EH (cell line): ENCODE results near the gene DLG2.

Source experiments
- DNase-seq: peaks from one replicate; pipeline ENCODE4 v3.0.0-alpha.2; 2015; ENCODE audit warnings: low read depth

DLG2 gene

DNA sequence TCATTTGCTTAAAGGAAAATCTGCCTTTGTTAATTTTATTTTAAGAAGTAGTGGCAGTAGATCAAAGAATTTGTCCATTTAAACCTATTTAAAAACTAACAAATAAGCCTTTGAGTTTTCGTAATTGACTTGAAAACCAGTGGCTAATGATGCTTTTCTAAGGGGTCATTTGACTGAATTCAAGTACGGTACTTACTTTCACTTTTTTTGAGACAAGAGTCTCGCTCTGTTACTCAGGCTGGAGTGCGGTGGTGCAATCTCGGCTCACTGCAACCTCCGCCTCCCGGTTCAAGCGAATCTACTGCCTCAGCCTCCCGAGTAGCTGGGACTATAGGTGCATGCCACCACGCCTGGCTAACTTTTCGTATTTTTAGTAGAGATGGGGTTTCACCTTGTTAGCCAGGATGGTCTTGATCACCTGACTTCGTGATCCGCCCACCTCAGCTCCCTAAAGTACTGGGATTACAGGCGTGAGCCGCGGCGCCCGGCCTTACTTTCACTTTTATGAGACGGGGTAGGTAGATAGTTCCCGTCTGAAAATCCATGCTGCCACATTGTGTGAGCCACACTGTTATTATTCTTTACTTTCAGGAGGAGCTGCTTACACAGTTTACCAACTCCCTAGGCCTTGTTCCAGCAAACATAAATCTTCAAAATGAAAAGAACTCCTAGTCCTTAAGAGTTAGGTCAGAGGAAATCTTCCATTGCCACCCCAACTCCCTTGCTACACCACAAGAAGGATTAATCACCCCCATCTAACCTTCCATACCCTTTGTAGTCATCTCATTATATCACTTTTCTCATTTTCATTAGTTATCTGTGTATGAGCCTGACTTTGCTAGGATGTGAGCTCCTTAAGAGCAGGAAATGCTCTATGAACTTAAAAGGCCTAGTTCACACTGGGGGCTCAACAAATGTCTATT lies 1414.4 kb downstream of the DLG2 start:
- DNase-seq, result no peak

DNA sequence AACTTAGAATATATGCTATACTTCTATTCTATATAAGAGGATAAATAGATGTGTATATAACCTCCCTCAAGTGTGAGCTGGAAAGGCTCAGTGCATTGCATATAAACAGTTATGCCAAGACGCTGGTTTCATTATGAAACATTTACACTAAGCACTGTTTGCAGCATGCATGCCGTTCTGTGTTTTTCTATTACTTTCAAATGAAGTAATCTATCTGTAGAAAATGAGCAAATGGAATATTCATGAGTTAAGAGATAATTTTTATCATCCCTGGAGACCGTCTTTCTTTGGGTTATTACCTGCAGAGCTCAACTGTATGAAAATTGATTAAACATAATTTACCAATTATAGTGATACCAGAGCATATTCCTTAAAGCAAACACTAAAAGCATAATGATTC lies 1415.2 kb downstream of the DLG2 start:
- DNase-seq, result no peak

DNA sequence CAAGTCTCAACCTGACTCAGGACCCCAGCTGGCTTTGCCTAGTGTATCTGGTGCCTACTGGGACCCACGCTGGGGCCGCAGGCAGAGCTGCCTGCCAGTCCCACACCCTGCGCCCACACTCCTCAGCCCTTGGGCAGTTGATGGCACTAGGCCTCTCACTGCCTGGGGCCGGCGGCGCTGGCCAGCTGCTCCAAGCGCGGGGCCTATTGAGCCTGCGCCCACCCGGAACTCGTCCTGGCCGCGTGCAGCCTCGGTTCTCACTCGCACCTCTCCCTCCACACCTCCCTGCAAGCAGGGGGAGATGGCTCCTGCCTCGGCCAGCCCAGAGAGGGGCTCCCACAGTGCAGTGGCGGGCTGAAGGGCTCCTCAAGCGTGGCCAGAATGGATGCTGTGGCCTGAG lies 1432.4 kb downstream of the DLG2 start:
- DNase-seq, result no peak

DNA sequence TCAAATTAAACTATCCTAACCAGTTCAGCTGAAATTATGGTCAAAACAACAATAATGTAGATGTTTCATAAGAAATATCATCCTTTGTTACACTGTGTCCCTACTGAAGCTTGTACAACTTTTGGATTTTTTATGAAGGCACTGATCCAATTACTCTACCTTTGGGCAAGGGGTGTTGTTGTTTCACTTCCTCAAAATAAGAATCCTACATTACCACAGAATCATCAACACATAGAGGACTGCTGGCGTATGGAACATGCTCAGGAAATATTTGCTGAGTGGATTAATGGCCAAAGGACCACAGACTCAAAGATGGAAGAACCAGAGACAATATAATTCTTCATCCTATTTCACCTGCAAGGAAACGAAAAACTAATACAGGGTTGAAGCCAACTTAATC lies 1433.4 kb downstream of the DLG2 start:
- DNase-seq, result no peak

DNA sequence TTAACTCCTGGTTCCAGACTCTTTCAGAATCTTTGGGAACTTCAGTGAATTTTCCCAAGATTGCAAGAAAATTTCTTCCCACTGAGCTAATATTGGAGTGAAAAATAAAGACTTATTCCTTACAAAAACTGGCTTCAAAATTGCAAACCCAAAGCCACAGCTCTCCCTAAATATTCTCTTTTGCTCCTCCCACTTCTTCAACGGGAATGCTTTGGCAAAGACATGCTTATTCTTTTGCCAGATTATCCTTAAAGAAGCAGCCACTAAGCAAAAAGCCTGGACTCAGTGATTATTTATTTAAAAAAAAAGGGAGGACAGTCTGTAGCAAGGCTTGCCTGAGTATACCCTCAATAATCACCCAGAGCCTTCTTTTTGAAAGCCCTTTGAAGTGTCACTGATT lies 1438.6 kb downstream of the DLG2 start:
- no peak for DNase-seq

DNA sequence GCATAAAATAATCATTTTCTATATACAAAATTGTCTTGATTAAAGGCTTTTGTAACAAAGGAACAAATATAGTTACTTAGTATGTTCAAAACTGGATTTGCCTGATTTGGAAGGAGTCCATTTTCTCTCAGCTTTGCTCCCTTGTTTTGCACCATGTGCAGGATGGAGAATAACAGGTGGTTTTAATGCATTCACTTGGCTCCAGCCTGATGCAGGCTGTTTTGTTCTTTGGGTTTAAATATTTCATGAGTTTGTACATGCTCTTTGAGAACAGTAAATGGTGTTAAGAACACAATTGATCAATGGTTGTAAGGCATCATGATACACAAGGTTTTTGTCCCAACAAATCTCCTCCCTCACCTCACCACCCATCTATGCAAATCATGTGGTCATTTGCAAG lies 1454.1 kb downstream of the DLG2 start:
- no peak for DNase-seq

DNA sequence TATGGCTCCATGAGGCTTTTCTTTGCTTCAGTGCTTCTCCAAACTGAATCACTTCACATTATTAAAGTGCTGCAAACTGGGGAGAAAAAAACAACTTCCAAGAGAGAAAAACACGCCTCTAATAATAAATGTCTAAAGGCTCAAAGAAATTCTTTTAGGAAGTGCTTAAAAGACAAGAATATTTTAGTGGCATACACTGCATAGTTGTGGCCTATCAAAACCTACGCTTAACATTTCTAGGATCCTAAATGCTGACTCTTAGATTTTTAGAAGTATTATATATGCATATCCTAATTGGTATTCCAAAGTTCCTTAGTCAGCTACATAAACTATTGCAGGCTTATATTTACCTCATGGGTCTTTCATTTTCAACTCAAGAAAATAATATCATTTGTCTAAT lies 1462.0 kb downstream of the DLG2 start:
- no peak for DNase-seq

DNA sequence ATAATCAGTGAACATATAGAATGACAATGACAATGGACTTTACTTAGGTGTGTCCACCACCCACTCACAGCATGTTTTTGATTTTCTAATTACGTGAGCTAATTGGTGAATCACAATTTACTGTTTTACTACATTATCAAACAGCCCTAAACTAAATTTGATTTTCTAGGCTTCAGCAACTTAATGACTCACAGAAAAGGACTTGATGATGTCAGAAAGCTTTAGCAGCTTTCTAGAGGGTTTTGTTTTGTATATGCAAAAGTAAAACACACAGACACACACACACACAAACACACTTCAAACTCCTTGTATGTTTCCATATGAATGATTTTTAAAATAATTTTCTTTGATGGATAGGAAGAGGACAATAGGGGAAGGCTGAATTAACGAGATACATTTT lies 1462.4 kb downstream of the DLG2 start:
- DNase-seq, result no peak

DNA sequence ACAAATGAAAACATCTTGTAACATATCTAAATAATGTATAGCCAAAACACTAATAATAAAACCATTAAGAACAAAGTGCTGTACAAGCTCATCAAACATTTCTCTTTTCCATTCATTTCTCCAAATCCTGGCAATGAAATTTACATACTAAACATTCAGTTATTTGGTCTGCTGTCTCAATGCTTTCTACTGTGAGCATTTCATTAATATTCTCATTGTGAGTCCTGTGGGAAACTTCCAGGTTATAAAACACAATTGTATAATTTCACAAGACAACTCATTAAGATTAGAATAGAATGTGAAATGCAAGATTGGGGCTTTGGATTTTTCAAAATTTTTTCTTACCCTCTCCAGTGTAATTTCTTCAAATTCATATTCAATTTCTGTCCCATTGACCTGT lies 1464.0 kb downstream of the DLG2 start:
- no peak for DNase-seq

DNA sequence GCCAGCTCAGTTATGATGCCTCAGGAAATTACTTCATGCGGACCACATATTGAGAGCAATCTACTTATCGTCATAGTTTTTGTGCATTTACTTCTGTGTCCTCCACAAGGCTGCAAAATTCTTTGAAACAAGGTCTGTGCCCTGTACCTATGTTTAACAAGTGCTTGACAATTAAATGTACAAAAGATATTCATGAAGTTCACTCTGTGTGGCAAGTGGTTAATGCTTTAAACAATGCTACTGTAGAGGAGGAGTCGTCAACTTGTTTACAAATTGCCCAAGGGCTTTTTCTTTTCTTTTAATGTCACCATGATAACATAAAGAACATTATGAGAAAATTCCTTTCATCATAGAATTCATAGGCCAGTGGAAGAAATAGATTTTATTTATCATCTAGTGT lies 1469.5 kb downstream of the DLG2 start:
- DNase-seq, result no peak

DNA sequence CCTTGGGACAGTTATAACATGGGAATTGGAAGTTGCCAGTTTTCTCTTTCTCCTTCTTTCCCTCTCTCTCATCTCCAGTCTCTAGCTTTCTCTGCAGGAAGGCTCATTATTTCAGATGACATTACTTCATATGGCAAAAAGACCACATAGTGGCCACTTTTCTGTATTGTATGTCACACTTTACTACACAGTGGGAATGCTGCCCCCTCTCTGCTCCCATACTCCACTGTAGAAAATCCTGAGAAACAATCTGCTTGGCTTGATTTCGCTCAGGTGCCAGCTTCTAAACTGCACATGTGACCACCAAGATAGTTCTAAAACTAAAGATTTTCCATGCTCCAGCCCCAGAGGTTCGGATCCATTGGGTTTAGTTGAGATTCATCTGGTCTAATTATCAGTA lies 1480.3 kb downstream of the DLG2 start:
- no peak for DNase-seq

DNA sequence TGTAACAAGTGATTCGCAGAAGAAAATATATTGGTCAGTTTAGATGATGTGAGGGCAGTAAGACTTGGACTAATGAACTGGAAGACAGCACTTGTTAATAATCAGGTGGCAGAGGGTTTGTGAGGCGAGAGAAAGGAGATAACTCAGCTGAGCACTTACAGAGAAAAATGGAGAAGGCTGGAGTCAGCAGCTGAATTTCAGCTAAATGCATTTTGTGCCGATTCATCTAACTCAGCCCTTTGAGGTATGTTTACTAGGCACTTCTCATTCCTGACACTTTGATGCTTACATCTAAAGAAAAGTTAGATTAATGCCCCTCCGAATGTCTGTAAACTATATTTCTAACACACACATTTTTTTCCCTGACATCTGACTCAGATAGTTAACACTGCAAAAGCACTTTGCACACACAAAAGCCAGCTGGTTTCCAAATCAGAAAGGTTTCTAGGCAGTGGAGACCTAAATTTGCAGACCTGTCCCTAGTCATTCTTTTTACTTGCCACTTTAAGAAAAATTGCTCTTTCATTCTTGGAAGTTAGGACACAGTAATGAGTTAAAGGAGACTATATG lies 1481.4 kb downstream of the DLG2 start:
- no peak for DNase-seq

DNA sequence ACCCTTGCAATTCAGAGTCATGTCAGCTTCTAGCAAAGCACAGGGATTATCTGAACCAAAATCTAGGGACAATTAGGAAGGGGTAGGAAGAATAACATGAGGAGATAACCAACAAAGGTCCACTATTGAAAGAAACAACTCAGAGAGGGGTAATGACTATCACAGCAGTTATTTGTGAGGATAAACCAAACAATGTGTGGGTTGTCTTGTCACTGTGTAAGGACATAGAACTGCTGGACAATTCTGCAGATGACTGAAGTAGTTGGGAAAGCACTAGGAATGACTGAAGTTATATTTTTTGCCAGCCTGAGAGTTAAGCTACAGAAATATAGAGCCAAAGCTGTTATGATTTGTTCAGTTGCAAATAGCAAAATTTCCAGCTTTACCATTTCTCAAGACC lies 1482.6 kb downstream of the DLG2 start:
- DNase-seq, result no peak

DNA sequence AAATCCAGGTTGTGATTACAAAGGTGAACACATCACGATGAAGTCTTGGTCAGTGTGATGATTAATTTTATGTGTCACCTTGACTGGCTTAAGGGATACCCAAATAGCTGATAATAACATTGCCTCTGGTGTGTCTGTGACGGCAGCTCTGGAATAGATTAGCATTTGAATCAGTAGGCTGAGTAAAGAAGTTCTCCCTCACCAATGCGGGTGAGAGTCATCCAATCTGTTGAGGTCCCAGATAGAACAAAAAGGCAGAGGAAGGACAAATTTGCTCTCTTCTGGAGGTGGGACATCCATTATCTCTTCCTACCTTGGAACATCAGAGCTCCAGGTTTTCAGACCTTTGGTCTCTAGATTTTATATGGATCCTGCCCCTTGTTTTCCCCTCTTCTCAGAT lies 1484.7 kb downstream of the DLG2 start:
- DNase-seq, result no peak

DNA sequence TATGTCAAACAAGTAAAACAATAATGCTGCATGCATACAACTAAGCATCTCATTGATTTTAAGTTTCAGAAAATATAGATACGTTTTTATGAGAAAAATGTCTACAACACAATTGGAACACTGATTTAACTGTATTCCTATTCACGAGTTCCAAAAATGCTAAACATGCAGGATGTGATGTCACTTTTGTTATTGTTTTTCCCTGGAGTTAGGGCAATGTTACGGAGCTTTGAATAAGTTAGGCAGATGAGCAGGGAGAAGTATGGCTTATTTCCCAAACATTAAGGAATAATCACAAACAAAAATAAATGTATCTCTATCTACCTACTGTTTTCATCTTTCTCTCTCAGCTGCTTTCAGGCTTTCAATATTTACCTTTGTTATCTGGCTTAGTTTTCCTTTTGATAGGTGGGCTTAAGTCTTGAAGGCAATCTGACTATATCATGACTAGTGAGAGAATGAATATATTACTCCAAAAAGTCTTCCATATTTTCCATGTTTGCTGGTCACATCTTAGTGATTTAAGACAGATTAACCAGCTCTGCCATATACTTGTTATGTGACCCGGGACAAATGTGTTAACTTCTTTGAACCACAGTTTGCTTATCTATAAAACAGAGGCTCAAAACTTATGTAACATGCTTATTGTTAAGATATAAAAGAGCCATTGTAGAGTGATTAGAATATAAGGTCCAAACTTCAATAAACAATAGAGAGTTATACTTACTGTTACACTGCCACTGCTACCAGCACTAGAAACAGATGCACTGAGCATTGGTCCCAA lies 1486.6 kb downstream of the DLG2 start:
- DNase-seq, result no peak

DNA sequence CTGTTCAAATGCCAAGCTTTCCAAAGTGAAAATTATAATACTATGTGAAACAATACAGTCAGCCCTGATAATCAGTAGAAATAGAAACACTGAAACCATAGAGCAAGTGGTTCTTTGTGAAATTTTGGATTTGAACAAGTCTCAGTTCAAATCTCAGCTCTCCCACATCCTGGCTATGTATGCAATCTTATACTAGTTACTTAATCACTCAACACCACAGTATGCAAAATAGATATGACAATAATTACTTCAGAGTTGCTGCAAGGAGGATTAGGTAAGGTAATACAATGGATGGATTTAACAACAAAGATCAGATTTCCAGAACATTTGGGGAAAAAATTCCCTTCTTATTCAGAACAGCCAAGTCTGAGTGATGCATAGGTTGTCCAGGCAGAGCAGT lies 1489.2 kb downstream of the DLG2 start:
- DNase-seq, result no peak

DNA sequence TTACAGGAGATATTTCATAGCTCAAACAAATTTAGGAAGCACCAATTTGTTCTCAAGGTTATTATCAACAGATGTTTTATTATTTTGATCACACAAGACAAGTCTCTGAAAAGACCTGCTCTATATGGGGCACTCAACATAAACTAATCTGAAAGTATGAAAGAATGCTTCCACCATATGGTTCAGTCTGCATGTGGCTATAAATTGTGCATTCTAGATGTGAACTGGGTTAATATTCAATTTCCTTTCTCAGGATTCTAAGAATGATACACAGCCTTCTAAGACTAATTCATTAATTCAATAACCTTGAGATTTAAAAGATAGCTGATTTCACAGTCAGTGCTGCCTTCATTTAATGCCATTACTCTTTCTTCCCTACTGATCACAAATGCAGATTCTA lies 1489.6 kb downstream of the DLG2 start:
- no peak for DNase-seq

DNA sequence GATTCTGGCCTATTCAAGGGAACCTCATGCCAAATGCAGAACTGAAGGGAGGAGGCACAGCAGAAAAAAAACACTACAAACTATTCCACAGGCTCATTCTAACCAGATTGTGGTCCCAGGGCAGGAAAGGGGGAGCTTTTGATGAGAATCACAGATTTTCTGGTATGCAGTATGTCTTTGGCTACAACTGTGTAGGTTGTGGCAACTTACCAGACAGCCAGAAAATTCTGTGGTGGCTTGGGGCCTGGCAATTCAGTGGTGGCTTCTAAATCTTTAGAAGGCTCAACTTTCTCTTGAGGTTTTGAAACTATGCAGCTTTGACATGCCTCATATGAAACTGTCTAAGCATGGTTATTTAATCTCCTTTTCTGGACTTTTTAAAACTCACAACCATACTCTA lies 1490.2 kb downstream of the DLG2 start:
- DNase-seq, result no peak

DNA sequence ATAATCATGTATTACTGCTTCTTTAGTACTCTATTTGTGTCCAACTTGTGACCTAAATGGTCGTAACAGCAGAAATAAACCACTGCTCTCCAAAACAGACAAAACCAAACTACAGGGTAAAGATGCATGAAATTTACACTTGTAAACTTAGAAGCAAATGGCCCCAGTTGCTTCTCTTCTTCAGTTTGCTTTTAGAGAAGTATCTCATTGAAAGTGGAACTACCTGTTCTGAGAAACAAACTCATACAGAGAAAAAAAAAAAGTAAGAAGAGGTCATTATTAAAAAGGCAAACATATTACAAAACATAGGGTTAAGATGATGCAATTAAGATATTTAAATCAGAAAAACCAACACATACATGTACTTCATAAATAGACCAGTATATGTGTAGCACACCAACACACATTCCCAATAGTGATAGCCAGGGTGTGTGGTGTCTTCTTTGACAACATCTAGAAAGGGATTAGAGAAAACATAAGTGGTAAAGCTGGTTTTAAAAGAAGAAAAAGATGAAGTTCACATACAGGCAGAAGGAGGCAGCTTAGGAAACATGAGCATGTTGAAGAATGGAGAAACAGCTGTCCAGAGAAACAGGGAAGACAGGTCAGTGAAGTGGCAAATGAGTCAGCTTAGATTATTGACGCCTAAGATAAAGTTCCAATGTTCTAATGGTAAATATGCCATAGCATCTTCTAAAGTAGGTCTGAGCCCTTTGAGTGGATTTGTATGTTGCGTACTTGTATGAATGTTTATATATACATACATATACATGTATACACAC lies 1496.3 kb downstream of the DLG2 start:
- no peak for DNase-seq

DNA sequence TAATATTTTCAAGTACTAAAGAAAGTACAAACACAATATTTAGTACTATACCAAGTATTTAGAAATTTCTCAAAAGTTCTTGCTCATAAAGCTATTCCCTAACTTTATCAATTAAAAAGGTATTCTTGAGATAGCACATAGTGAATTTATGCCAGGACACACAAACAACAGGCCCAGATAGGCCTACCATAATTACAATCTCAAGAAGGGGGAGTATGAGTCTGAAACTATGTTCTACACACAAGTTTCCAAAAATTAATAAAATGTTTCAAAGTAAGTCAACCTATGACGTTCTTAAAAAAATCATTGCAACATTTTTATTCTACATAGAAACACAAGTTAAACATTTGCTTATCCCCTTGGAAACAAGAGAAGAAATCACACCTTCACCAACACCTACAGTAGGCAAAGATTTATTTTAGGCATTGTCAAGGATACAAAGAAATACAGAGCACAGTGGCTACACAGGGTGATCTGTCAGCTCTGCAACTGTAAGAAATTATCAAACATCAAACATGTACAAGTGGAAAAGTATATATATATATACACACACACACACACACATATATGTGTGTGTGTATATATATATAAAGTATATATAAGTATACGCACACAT lies 1497.1 kb downstream of the DLG2 start:
- DNase-seq, result no peak

DNA sequence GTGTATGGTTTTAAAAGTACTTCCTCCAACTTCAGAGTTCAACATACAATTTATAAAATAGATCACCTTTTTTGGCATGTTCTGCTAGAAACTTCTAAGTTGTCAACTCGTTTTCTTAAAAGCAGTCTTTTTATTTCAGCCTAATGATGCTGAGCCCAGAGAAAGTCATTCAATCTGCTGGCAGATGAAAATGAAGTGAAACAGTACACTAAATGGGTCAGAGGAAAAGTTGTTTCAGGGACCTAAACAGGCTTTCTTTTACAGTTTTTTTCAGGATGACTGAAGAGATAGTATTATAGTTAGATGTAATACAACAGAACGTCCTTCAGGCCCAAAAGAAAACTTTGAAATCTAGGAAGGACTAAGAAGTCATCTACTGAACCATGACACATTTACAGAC lies 1498.3 kb downstream of the DLG2 start:
- no peak for DNase-seq

DNA sequence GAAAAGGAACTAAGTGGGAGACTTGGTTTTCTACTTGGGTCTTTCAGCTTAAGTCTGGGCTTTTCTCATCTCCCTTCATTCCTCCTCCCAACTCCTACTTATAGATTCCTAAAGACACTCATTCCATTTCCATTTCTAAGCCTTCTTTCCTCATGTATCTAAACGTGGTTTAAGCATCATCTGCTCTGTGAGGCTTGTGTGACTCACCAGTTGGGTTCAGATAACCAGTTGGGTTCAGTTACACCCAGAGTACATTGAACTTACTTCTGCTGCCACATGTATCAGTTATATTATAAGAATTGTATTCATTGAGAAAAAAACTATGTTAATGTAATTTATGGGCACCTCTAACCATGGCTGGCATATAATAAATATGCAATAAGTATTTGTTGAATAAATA lies 1509.8 kb downstream of the DLG2 start:
- no peak for DNase-seq
